GM12891 (cell line): ENCODE data around the gene HNF4A.

Experiments
- POLR2A ChIP-seq: IDR thresholded peaks from 2 replicates; pipeline ENCODE4 v1.6.1; 2011; ENCODE audit warnings: low read depth, low read length, control low read depth
- TAF1 ChIP-seq: IDR thresholded peaks from 2 replicates; pipeline ENCODE4 v1.6.1; 2011; ENCODE audit warnings: low read depth, low read length, control low read depth

- no peak for TF ChIP-seq TAF1
- no peak for TF ChIP-seq POLR2A
These were observed 82.0 kb downstream of the HNF4A start for GRCh38 chr20:44437497-44437896.
